ENCODE data around the gene HIVEP2. TPM values are rescaled to one million over a fixed set of nuclear protein-coding genes. Genes with fewer than 3 reads are reported as not detected.

Gene HIVEP2
- total and polyA plus RNA-seq, 2 donors from 2014 or later = 2.4 to 26.0 TPM

GRCh38 chr6:142914369-142914768 is 30.6 kb downstream of the HIVEP2 start:
- TF ChIP-seq CTCF (IDR thresholded peaks at IDR 0.05; ENCODE audit: borderline replicate concordance, extremely low read depth, insufficient read depth) = no peak
- H3K9ac ChIP-seq (ENCODE audit: low read length in 3 of 3) = no peak overlapping the region
- no peaks in the 10 kb centered on the region for H3K9me3 ChIP-seq (ENCODE audit: control insufficient read depth in 2 of 3, insufficient read depth in 1 of 3, low read length in 3 of 3)
- FAIRE-seq = no peak
- H3K36me3 ChIP-seq (ENCODE audit: control insufficient read depth in 2 of 3, insufficient read depth in 3 of 3, low read length in 3 of 3) = peaks cover 0 to 3% (median 0%) of the 10 kb centered on the region in 3 donors
- no peak for DNase-seq
- H3K4me3 ChIP-seq (ENCODE audit: low read length in 3 of 3) = no peak overlapping the region
- no peak overlapping the region for H3K27ac ChIP-seq (ENCODE audit: low read depth in 2 of 2, low read length in 2 of 2)
- intact Hi-C loops (cut with DNase I) = no loop called here
- H3K27me3 ChIP-seq (ENCODE audit: control insufficient read depth, insufficient read depth, low read length) = no peaks in the 10 kb centered on the region
- H3K4me1 ChIP-seq (ENCODE audit: control insufficient read depth in 2 of 3, insufficient read depth in 2 of 3, low read depth in 1 of 3, low read length in 3 of 3) = no peaks in the 10 kb centered on the region

GRCh38 chr6:142913511-142914047 is 31.4 kb downstream of the HIVEP2 start:
- Histone ChIP-seq H3K36me3 (ENCODE audit: control insufficient read depth in 2 of 3, insufficient read depth in 3 of 3, low read length in 3 of 3) (peaks cover 0 to 3% (median 0%) of the 10 kb centered on the region in 3 donors), H3K9me3 (ENCODE audit: control insufficient read depth in 2 of 3, insufficient read depth in 1 of 3, low read length in 3 of 3) (no peaks in the 10 kb centered on the region), H3K27me3 (ENCODE audit: control insufficient read depth, insufficient read depth, low read length) (no peaks in the 10 kb centered on the region), H3K4me1 (ENCODE audit: control insufficient read depth in 2 of 3, insufficient read depth in 2 of 3, low read depth in 1 of 3, low read length in 3 of 3) (no peaks in the 10 kb centered on the region), H3K27ac (ENCODE audit: low read depth in 2 of 2, low read length in 2 of 2) (no peak overlapping the region), H3K4me3 (ENCODE audit: low read length in 3 of 3) (no peak overlapping the region), H3K9ac (ENCODE audit: low read length in 3 of 3) (no peak overlapping the region)
- intact Hi-C loops (cut with DNase I) = no loop called here
- TF ChIP-seq CTCF (IDR thresholded peaks at IDR 0.05; ENCODE audit: borderline replicate concordance, extremely low read depth, insufficient read depth) = no peak
- DNase-seq (no peak), FAIRE-seq (no peak)

GRCh38 chr6:142913036-142913510 is 31.9 kb downstream of the HIVEP2 start:
- Histone ChIP-seq H3K9ac (ENCODE audit: low read length in 3 of 3) (no peak overlapping the region), H3K27me3 (ENCODE audit: control insufficient read depth, insufficient read depth, low read length) (no peaks in the 10 kb centered on the region), H3K36me3 (ENCODE audit: control insufficient read depth in 2 of 3, insufficient read depth in 3 of 3, low read length in 3 of 3) (peaks cover 0 to 3% (median 0%) of the 10 kb centered on the region in 3 donors), H3K4me3 (ENCODE audit: low read length in 3 of 3) (no peak overlapping the region), H3K9me3 (ENCODE audit: control insufficient read depth in 2 of 3, insufficient read depth in 1 of 3, low read length in 3 of 3) (no peaks in the 10 kb centered on the region), H3K27ac (ENCODE audit: low read depth in 2 of 2, low read length in 2 of 2) (no peak overlapping the region), H3K4me1 (ENCODE audit: control insufficient read depth in 2 of 3, insufficient read depth in 2 of 3, low read depth in 1 of 3, low read length in 3 of 3) (no peaks in the 10 kb centered on the region)
- no peak for FAIRE-seq
- no peak for DNase-seq
- intact Hi-C loops (cut with DNase I) = no loop called here
- no peak for TF ChIP-seq CTCF (IDR thresholded peaks at IDR 0.05; ENCODE audit: borderline replicate concordance, extremely low read depth, insufficient read depth)

- DNase-seq = no peak
- H3K27me3 ChIP-seq (ENCODE audit: control insufficient read depth, insufficient read depth, low read length) = no peaks in the 10 kb centered on the region
- H3K4me3 ChIP-seq (ENCODE audit: low read length in 3 of 3) = no peak overlapping the region
- no peak for TF ChIP-seq CTCF (IDR thresholded peaks at IDR 0.05; ENCODE audit: borderline replicate concordance, extremely low read depth, insufficient read depth)
- no peak for FAIRE-seq
- H3K36me3 ChIP-seq (ENCODE audit: control insufficient read depth in 2 of 3, insufficient read depth in 3 of 3, low read length in 3 of 3) = peaks cover 0 to 3% (median 0%) of the 10 kb centered on the region in 3 donors
- H3K9me3 ChIP-seq (ENCODE audit: control insufficient read depth in 2 of 3, insufficient read depth in 1 of 3, low read length in 3 of 3) = no peaks in the 10 kb centered on the region
- no peak overlapping the region for H3K9ac ChIP-seq (ENCODE audit: low read length in 3 of 3)
- intact Hi-C loops (cut with DNase I) = no loop called here
- no peaks in the 10 kb centered on the region for H3K4me1 ChIP-seq (ENCODE audit: control insufficient read depth in 2 of 3, insufficient read depth in 2 of 3, low read depth in 1 of 3, low read length in 3 of 3)
- no peak overlapping the region for H3K27ac ChIP-seq (ENCODE audit: low read depth in 2 of 2, low read length in 2 of 2)
These were observed 32.9 kb downstream of the HIVEP2 start for GRCh38 chr6:142912125-142912524.
